Endodermal cell (in vitro differentiated cells): ENCODE results near the gene WNT5A. TPM values are rescaled to one million over a fixed set of nuclear protein-coding genes. Genes with fewer than 3 reads are reported as not detected.

Experiments used
- DNase-seq: peaks from one replicate; pipeline ENCODE4 v3.0.0-alpha.2; 2017
- H3K27ac ChIP-seq: 2 replicates; pipeline ENCODE4 v1.5.1; 2013; ENCODE audit warnings: mild to moderate bottlenecking, low read depth, low read length, moderate library complexity
- H3K27me3 ChIP-seq: 2 replicates; pipeline ENCODE4 v1.6.1; 2013; ENCODE audit warnings: mild to moderate bottlenecking, low read length, moderate library complexity; ENCODE audit not compliant: insufficient read depth, control insufficient read depth, poor library complexity, severe bottlenecking
- H3K36me3 ChIP-seq: 2 replicates; pipeline ENCODE4 v1.7.0; 2013; ENCODE audit warnings: mild to moderate bottlenecking, low read length, moderate library complexity; ENCODE audit not compliant: control insufficient read depth, insufficient read depth
- H3K4me1 ChIP-seq: one replicate; pipeline ENCODE4 v1.7.0; 2013; ENCODE audit warnings: low read length; ENCODE audit not compliant: control insufficient read depth, insufficient read depth
- H3K4me3 ChIP-seq: 2 replicates; pipeline ENCODE4 v1.5.1; 2013; ENCODE audit warnings: mild to moderate bottlenecking, low read length, moderate library complexity
- H3K9ac ChIP-seq: 2 replicates; pipeline ENCODE4 v1.6.1; 2013; ENCODE audit warnings: mild to moderate bottlenecking, low read length, moderate library complexity; ENCODE audit not compliant: poor library complexity, severe bottlenecking; ENCODE audit errors: extremely low read depth
- H3K9me3 ChIP-seq: 2 replicates; pipeline ENCODE4 v1.6.1; 2013; ENCODE audit warnings: mild to moderate bottlenecking, low read length, moderate library complexity; ENCODE audit not compliant: control insufficient read depth
- H3K27ac Mint-ChIP-seq: 2 replicates; pipeline ENCODE4 v1.8.0; 2020; ENCODE audit warnings: mixed read lengths
- H3K27me3 Mint-ChIP-seq: 2 replicates; pipeline ENCODE4 v1.8.0; 2021; ENCODE audit warnings: mild to moderate bottlenecking, mixed read lengths; ENCODE audit not compliant: insufficient read depth
- H3K36me3 Mint-ChIP-seq: 2 replicates; pipeline ENCODE4 v1.8.0; 2020; ENCODE audit warnings: low read depth, mixed read lengths
- H3K4me1 Mint-ChIP-seq: 2 replicates; pipeline ENCODE4 v1.8.0; 2020; ENCODE audit warnings: mixed read lengths
- H3K4me3 Mint-ChIP-seq: 2 replicates; pipeline ENCODE4 v1.8.0; 2020; ENCODE audit warnings: mild to moderate bottlenecking, moderate library complexity, mixed read lengths
- H3K9me3 Mint-ChIP-seq: 2 replicates; pipeline ENCODE4 v1.8.0; 2020; ENCODE audit warnings: mild to moderate bottlenecking, mixed read lengths
- WGBS, 2 experiments: methylation state at CpG; one replicate each; pipeline versions ENCODE4 v1.1.5 to v1.1.7; 2013; ENCODE audit warnings: missing lambda C conversion rate in 2 of 2, mixed read lengths in 1 of 2; ENCODE audit not compliant: insufficient coverage in 1 of 2, insufficient read length in 1 of 2; 5-methylcytosine and 5-hydroxymethylcytosine counted together
- total RNA-seq, 2 donors: library from RNA; stranded (reverse); fragmentation: NEBNext Ultra II Directional in 1 of 2; extraction: Animal tissue kit (Norgen Biotek cat#: 25700) in 1 of 2; gene quantifications; 2 replicates in 1 of 2; 3 replicates in 1 of 2; pipeline ENCODE4 v1.2.1, GENCODE V29; 2021
- TF ChIP-seq, protein P1 (sequence below): fragments of 200-600 bp; sonication (generic); conservative IDR thresholded peaks from 2 replicates; pipeline ENCODE4 v1.5.0; 2021; ENCODE audit warnings: antibody characterized with exemption, mild to moderate bottlenecking

Gene WNT5A
- total RNA-seq, 2 donors from 2014 or later = 0.92 to 1.4 TPM

DNA sequence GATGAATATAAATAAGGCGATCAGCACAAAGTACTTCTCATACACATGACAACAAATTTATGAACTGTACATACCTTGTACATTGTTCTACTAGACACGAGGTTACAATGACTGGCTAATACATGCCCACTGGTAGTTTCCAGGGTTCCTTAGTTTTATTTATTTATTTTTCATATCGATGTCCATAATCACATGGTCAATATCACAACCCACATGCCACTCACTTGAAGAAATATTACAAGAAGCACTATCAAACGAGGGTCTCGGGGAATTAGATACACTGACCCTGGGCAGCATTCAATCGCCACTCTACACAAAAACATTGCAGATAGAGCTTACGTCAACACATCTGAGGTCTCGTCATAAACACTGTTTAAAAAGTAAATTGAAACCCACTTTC lies 21.2 kb upstream of the WNT5A start:
- Histone ChIP-seq H3K4me1 (no peaks in the 10 kb centered on the region), H3K36me3 (no peaks in the 10 kb centered on the region), H3K4me3 (no peak overlapping the region), H3K27me3 (no peaks in the 10 kb centered on the region), H3K9ac (no peak overlapping the region), H3K27ac (no peak overlapping the region), H3K9me3 (no peaks in the 10 kb centered on the region)
- TF ChIP-seq, protein P1, sequence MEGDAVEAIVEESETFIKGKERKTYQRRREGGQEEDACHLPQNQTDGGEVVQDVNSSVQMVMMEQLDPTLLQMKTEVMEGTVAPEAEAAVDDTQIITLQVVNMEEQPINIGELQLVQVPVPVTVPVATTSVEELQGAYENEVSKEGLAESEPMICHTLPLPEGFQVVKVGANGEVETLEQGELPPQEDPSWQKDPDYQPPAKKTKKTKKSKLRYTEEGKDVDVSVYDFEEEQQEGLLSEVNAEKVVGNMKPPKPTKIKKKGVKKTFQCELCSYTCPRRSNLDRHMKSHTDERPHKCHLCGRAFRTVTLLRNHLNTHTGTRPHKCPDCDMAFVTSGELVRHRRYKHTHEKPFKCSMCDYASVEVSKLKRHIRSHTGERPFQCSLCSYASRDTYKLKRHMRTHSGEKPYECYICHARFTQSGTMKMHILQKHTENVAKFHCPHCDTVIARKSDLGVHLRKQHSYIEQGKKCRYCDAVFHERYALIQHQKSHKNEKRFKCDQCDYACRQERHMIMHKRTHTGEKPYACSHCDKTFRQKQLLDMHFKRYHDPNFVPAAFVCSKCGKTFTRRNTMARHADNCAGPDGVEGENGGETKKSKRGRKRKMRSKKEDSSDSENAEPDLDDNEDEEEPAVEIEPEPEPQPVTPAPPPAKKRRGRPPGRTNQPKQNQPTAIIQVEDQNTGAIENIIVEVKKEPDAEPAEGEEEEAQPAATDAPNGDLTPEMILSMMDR = no peak
- Mint-ChIP-seq H3K4me3 (no peak overlapping the region), H3K4me1 (peaks cover 10% of the 10 kb centered on the region), H3K27ac (no peak overlapping the region), H3K36me3 (no peaks in the 10 kb centered on the region), H3K9me3 (no peaks in the 10 kb centered on the region), H3K27me3 (peaks cover 14% of the 10 kb centered on the region)
- no peak for DNase-seq
- 92 to 97% methylated on average over 4 to 8 of the region's 8 CpGs for WGBS, 2 experiments

DNA sequence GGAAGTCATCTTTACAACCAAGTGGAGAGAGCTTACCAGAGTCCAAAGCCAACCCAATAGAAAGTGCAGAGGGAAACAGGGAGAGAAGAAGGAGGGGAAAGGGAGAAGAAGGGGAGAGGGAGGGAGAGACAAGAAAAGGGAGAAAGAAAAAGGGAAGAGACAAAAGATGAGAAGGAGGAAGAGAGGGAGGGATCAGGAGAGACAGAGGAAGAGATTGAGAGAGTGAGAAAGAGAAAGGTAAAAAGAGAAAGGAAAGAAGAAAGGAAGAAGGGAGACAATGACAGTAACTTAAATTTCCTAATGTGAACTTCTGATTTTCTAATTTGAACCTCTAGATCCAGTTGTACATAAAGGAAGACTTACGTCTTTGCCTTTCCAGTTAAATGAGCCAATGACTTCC lies 20.7 kb upstream of the WNT5A start:
- H3K27me3 ChIP-seq = no peaks in the 10 kb centered on the region
- H3K27me3 Mint-ChIP-seq = peaks cover 14% of the 10 kb centered on the region
- H3K9me3 Mint-ChIP-seq = no peaks in the 10 kb centered on the region
- H3K9me3 ChIP-seq = no peaks in the 10 kb centered on the region
- no peak overlapping the region for H3K27ac Mint-ChIP-seq
- no peaks in the 10 kb centered on the region for H3K36me3 Mint-ChIP-seq
- H3K4me1 Mint-ChIP-seq = peaks cover 5% of the 10 kb centered on the region
- no peaks in the 10 kb centered on the region for H3K36me3 ChIP-seq
- 94 to 100% methylated on average over 1 of the region's 1 CpG for WGBS, 2 experiments
- TF ChIP-seq, protein P1 = no peak
- no peak overlapping the region for H3K4me3 Mint-ChIP-seq
- H3K4me1 ChIP-seq = no peaks in the 10 kb centered on the region
- no peak overlapping the region for H3K27ac ChIP-seq
- H3K9ac ChIP-seq = no peak overlapping the region
- no peak overlapping the region for H3K4me3 ChIP-seq
- no peak for DNase-seq

DNA sequence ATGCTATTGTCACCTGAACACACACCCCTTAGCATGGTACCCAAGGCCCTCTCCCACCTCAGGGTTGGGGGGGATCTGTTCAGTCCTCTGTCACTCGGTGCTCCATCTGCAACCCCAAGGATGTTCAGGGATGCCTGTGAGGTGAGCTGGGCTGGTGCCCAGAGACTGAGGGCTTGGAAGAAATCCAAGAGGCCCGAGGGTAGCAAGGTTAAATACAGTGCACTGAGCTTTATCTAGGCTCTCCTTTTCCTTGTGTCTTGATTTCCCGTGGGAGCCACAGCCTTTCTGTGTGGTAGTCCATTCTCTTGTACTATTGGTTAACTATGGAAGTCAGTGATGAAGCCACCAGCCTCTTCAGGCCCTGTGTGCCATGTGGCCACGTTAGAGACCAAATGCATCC lies 18.7 kb upstream of the WNT5A start:
- 91 to 100% methylated on average over 3 to 4 of the region's 4 CpGs for WGBS, 2 experiments

More for the DNA sequence above, 18.7 kb upstream of the WNT5A start:
- Histone ChIP-seq H3K36me3 (no peaks in the 10 kb centered on the region), H3K4me1 (no peaks in the 10 kb centered on the region), H3K27ac (no peak overlapping the region), H3K4me3 (no peak overlapping the region), H3K9ac (no peak overlapping the region), H3K9me3 (no peaks in the 10 kb centered on the region), H3K27me3 (no peaks in the 10 kb centered on the region)
- peaks cover 16% of the 10 kb centered on the region for H3K27me3 Mint-ChIP-seq
- H3K4me1 Mint-ChIP-seq = no peaks in the 10 kb centered on the region
- no peak for DNase-seq
- H3K4me3 Mint-ChIP-seq = no peak overlapping the region
- H3K27ac Mint-ChIP-seq = no peak overlapping the region
- no peaks in the 10 kb centered on the region for H3K36me3 Mint-ChIP-seq
- TF ChIP-seq, protein P1 = no peak
- no peaks in the 10 kb centered on the region for H3K9me3 Mint-ChIP-seq
